Endodermal cell (in vitro differentiated cells): ENCODE measurements around the gene NSMCE1. TPM values are rescaled to one million over a fixed set of nuclear protein-coding genes. Genes with fewer than 3 reads are reported as not detected.

ENCODE experiments used
- DNase-seq: peaks from one replicate; pipeline ENCODE4 v3.0.0-alpha.2; 2017
- H3K27ac ChIP-seq: 2 replicates; pipeline ENCODE4 v1.5.1; 2013; ENCODE audit warnings: mild to moderate bottlenecking, low read depth, low read length, moderate library complexity
- H3K27me3 ChIP-seq: 2 replicates; pipeline ENCODE4 v1.6.1; 2013; ENCODE audit warnings: mild to moderate bottlenecking, low read length, moderate library complexity; ENCODE audit not compliant: insufficient read depth, control insufficient read depth, poor library complexity, severe bottlenecking
- H3K36me3 ChIP-seq: 2 replicates; pipeline ENCODE4 v1.7.0; 2013; ENCODE audit warnings: mild to moderate bottlenecking, low read length, moderate library complexity; ENCODE audit not compliant: control insufficient read depth, insufficient read depth
- H3K4me1 ChIP-seq: one replicate; pipeline ENCODE4 v1.7.0; 2013; ENCODE audit warnings: low read length; ENCODE audit not compliant: control insufficient read depth, insufficient read depth
- H3K4me3 ChIP-seq: 2 replicates; pipeline ENCODE4 v1.5.1; 2013; ENCODE audit warnings: mild to moderate bottlenecking, low read length, moderate library complexity
- H3K9ac ChIP-seq: 2 replicates; pipeline ENCODE4 v1.6.1; 2013; ENCODE audit warnings: mild to moderate bottlenecking, low read length, moderate library complexity; ENCODE audit not compliant: poor library complexity, severe bottlenecking; ENCODE audit errors: extremely low read depth
- H3K9me3 ChIP-seq: 2 replicates; pipeline ENCODE4 v1.6.1; 2013; ENCODE audit warnings: mild to moderate bottlenecking, low read length, moderate library complexity; ENCODE audit not compliant: control insufficient read depth
- H3K27ac Mint-ChIP-seq: 2 replicates; pipeline ENCODE4 v1.8.0; 2020; ENCODE audit warnings: mixed read lengths
- H3K27me3 Mint-ChIP-seq: 2 replicates; pipeline ENCODE4 v1.8.0; 2021; ENCODE audit warnings: mild to moderate bottlenecking, mixed read lengths; ENCODE audit not compliant: insufficient read depth
- H3K36me3 Mint-ChIP-seq: 2 replicates; pipeline ENCODE4 v1.8.0; 2020; ENCODE audit warnings: low read depth, mixed read lengths
- H3K4me1 Mint-ChIP-seq: 2 replicates; pipeline ENCODE4 v1.8.0; 2020; ENCODE audit warnings: mixed read lengths
- H3K4me3 Mint-ChIP-seq: 2 replicates; pipeline ENCODE4 v1.8.0; 2020; ENCODE audit warnings: mild to moderate bottlenecking, moderate library complexity, mixed read lengths
- H3K9me3 Mint-ChIP-seq: 2 replicates; pipeline ENCODE4 v1.8.0; 2020; ENCODE audit warnings: mild to moderate bottlenecking, mixed read lengths
- CTCF ChIP-seq: fragments of 200-600 bp; sonication (generic); conservative IDR thresholded peaks from 2 replicates; pipeline ENCODE4 v1.5.0; 2021; ENCODE audit warnings: antibody characterized with exemption, mild to moderate bottlenecking
- WGBS, 2 experiments: methylation state at CpG; one replicate each; pipeline versions ENCODE4 v1.1.5 to v1.1.7; 2013; ENCODE audit warnings: missing lambda C conversion rate in 2 of 2, mixed read lengths in 1 of 2; ENCODE audit not compliant: insufficient coverage in 1 of 2, insufficient read length in 1 of 2; 5-methylcytosine and 5-hydroxymethylcytosine counted together
- total RNA-seq, 2 donors: library from RNA; stranded (reverse); fragmentation: NEBNext Ultra II Directional in 1 of 2; extraction: Animal tissue kit (Norgen Biotek cat#: 25700) in 1 of 2; gene quantifications; 2 replicates in 1 of 2; 3 replicates in 1 of 2; pipeline ENCODE4 v1.2.1, GENCODE V29; 2021

NSMCE1 gene
- total RNA-seq, 2 donors from 2014 or later: 22.3 to 22.4 TPM

- no peak for DNase-seq
- Histone ChIP-seq H3K4me1 (peaks cover 4% of the 10 kb centered on the region), H3K9ac (no peak overlapping the region), H3K9me3 (no peaks in the 10 kb centered on the region), H3K27ac (no peak overlapping the region), H3K4me3 (no peak overlapping the region), H3K27me3 (no peaks in the 10 kb centered on the region), H3K36me3 (no peaks in the 10 kb centered on the region)
- no peak for TF ChIP-seq CTCF
- no peak overlapping the region for H3K27ac Mint-ChIP-seq
- WGBS, 2 experiments: 82 to 88% methylated on average over 4 of the region's 4 CpGs
- H3K9me3 Mint-ChIP-seq: peaks cover 28% of the 10 kb centered on the region
- peaks cover 32% of the 10 kb centered on the region for H3K4me1 Mint-ChIP-seq
- H3K36me3 Mint-ChIP-seq: no peaks in the 10 kb centered on the region
- peaks cover 9% of the 10 kb centered on the region for H3K27me3 Mint-ChIP-seq
- H3K4me3 Mint-ChIP-seq: no peak overlapping the region
Observed at GRCh38 chr16:27197004-27197403, 71.6 kb downstream of the NSMCE1 start.

DNA sequence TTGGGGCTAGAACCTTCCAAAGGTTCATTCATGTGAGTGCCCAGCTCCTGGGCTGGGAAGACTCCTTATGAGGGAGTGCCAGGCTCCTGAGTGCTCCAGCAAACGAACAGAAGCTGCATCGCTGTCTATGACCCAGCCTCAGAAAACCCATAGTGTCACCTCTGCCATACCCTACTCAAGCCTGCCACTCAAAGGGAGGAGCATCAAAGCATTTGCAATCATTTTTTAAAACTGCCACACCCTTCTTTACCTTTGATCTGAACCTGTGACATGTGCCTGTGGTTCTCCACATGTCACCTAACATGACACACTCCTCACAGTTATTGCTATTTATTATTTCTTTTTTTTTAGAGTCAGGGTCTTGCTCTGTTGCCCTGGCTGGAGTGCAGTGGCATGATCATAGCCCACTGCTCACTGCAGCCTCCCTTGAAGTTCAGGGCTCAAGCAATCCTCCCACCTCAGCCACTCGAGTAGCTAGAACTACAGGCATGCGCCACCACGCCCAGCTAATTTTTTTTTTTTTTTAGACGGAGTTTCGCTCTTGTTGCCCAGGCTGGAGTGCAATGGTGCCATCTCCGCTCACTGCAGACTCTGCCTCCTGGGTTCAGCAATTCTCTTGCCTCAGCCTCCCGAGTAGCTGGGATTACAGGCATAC lies 72.5 kb downstream of the NSMCE1 start:
- H3K4me3 Mint-ChIP-seq: no peak overlapping the region
- Histone ChIP-seq H3K9me3 (no peaks in the 10 kb centered on the region), H3K36me3 (no peaks in the 10 kb centered on the region), H3K4me1 (peaks cover 4% of the 10 kb centered on the region), H3K4me3 (no peak overlapping the region), H3K27me3 (no peaks in the 10 kb centered on the region), H3K27ac (no peak overlapping the region), H3K9ac (no peak overlapping the region)
- no peak overlapping the region for H3K27ac Mint-ChIP-seq
- no peaks in the 10 kb centered on the region for H3K36me3 Mint-ChIP-seq
- TF ChIP-seq CTCF: no peak
- H3K9me3 Mint-ChIP-seq: peaks cover 22% of the 10 kb centered on the region
- peaks cover 9% of the 10 kb centered on the region for H3K27me3 Mint-ChIP-seq
- peaks cover 27% of the 10 kb centered on the region for H3K4me1 Mint-ChIP-seq
- DNase-seq: no peak
- WGBS, 2 experiments: 95 to 96% methylated on average over 8 to 9 of the region's 9 CpGs

DNA sequence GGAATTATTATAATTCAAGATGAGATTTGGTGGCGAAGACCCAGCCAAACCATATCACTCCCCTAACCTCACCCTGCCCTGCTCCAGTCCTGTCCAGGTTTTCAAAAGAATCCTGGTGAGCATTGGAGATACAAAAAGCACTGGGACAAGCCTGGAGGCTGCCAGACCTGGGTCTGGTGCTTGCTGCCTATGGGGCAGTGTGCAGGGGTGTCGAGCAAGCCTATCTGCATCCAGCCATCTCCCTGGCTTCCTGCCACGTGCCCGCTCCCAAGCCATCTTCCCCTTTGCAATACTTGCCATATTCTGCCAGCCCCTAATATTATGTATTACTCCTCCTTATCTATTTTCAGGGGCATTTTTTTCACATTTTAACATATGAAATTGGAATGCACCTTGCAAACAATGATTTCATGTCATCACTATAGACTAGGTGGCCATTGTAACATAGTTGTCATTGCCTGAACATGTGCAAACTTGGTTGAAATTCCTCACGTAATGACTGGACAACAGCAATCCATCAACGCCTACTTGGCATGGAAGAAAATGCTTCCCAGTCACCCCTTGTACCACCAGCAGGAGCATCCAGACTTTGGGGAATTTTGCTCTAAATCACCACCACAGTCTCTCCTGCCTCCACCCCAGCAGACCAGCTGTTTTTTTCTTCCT lies 73.4 kb downstream of the NSMCE1 start:
- H3K9me3 Mint-ChIP-seq: peaks cover 14% of the 10 kb centered on the region
- Histone ChIP-seq H3K27ac (no peak overlapping the region), H3K27me3 (no peaks in the 10 kb centered on the region), H3K36me3 (no peaks in the 10 kb centered on the region), H3K4me3 (no peak overlapping the region), H3K4me1 (peaks cover 4% of the 10 kb centered on the region), H3K9ac (no peak overlapping the region), H3K9me3 (no peaks in the 10 kb centered on the region)
- peaks cover 9% of the 10 kb centered on the region for H3K27me3 Mint-ChIP-seq
- H3K27ac Mint-ChIP-seq: no peak overlapping the region
- DNase-seq: peak; percentile 11
- peaks cover 27% of the 10 kb centered on the region for H3K4me1 Mint-ChIP-seq
- WGBS, 2 experiments: 82 to 87% methylated on average over 3 to 5 of the region's 6 CpGs
- no peak overlapping the region for H3K4me3 Mint-ChIP-seq
- H3K36me3 Mint-ChIP-seq: no peaks in the 10 kb centered on the region
- no peak for TF ChIP-seq CTCF
